Activated T-cell treated with anti-CD3 and anti-CD28 coated beads for 1 hour (primary cell): ENCODE data around the gene PON3.

Source experiments
- DNase-seq: peaks from one replicate; pipeline ENCODE4 v3.0.0-alpha.2; 2020; ENCODE audit warnings: low read depth

PON3 gene

GRCh38 chr7:95340491-95340890 is 55.7 kb downstream of the PON3 start:
- no peak for DNase-seq

DNA sequence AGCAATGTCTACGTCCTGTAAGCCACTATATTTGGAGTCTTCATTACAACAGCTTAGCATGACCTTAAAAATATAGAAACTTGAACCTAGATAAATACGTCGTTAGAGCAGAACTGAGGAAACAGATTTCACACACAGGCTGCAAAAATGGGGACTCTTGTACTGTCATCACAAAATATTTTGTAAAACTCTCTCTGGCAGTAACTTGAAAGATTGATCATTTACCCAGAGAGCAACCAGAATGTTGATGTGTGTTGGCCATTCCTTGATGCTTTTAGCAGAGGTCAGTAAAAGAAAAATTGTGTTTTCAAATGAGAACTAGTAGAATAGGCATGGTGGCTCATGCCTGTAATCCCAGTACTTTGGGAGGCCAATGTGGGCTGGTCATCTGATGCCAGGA is 57.3 kb downstream of the PON3 start:
- no peak for DNase-seq

- DNase-seq, result no peak
Measured at GRCh38 chr7:95335093-95335492, 61.1 kb downstream of the PON3 start.

GRCh38 chr7:95334447-95334846 is 61.7 kb downstream of the PON3 start:
- no peak for DNase-seq

- DNase-seq, result no peak
Measured at GRCh38 chr7:95330961-95331337, 65.2 kb downstream of the PON3 start.

DNA sequence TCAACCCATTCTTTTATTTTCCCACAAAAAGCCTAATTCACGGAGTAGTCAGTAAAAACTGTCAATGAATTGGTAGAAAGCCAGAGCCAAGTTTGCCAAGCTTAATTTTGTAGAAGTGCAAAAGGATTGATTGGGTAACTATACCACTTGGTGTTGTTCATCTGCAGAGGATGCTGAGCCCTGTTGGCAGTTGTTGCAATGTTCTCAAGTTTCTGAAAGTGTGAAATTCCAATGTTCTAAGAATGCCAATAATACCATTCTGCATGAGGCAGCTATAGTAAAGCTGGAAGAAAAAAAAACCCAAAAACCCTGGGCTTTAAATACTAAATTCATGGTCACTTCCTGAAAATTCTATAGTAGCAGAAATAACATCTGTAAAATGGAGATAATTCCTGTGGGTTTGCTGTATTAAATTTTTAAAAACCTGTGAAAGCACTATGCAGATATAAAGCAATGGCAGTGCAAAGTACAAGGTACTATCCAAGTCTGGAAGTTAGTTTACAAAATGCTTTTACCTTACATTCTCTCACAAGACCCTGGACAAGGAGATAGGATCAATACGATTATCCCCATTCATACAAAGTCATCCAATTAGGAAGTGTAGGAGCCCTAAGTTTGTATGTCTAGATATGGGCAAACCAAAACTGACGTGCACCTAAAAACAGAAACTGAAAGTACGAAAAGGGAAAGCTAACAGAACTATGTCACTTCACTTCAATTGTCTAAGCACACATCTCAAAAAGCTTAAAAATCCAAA is 65.8 kb downstream of the PON3 start:
- no peak for DNase-seq

GRCh38 chr7:95327356-95327755 is 68.8 kb downstream of the PON3 start:
- DNase-seq, result no peak

GRCh38 chr7:95324431-95324830 is 71.7 kb downstream of the PON3 start, which contains the start of gene PON1:
PON1 (minus strand) TSS chr7:95324532; CDS start chr7:95324475, 57 bp downstream.
- DNase-seq, result no peak

DNA sequence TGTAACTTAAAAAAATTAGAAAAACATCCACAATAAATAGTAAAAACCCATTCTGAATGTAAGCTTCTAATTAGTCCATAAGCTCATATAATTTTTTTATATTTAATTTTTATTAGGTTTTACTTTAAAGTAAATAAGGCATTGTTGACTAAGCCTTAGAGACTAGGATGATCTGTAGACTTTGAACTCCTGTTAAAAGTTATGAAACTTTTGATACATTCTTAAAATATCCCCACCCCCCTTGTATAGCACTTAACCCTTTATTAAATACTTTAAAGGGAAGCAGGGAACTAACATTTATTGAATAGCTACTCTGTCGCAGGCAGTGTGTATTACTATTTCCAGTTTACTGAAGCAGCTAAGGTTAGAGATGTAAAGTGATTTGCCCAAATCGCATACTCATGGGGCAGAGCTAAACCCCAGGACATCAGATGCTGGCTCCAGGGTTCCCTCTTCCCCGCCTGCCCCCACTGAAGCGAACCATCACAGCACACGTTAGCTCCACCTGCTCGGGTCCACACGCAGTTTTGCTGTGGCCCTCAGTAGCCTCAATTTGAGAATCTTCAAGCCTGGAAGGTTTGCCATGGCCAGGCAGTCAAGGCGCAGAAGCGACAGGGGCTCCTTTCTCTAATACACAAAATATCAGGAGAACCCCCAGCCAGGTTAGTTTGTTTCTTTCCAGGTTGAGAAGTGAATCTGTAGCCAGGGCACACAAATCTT is 72.6 kb downstream of the PON3 start:
- no peak for DNase-seq

- DNase-seq, result no peak
Measured at GRCh38 chr7:95322854-95323253, 73.3 kb downstream of the PON3 start.

GRCh38 chr7:95322396-95322795 is 73.8 kb downstream of the PON3 start:
- no peak for DNase-seq

- DNase-seq, result no peak
Measured at GRCh38 chr7:95321720-95322119, 74.5 kb downstream of the PON3 start.

DNA sequence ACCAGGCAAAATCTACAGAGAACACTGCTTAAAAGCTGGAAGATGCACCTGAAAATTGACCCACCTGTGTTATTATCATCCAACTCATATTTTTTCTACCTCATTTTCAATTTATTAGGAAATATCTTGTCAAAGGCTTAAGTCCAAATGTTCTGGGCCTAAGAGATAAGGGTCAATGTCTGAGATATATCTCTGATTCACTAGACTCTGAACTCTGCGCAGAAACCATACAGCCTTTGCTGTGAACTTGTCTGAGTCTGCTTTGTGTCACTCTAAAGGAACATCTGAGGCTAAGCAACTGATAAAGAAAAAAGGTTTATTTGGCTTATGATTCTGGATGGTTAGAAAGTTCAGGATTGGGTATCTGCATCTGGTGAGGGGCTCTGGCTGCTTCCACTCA is 75.5 kb downstream of the PON3 start:
- no peak for DNase-seq

GRCh38 chr7:95319570-95319969 is 76.6 kb downstream of the PON3 start:
- no peak for DNase-seq

DNA sequence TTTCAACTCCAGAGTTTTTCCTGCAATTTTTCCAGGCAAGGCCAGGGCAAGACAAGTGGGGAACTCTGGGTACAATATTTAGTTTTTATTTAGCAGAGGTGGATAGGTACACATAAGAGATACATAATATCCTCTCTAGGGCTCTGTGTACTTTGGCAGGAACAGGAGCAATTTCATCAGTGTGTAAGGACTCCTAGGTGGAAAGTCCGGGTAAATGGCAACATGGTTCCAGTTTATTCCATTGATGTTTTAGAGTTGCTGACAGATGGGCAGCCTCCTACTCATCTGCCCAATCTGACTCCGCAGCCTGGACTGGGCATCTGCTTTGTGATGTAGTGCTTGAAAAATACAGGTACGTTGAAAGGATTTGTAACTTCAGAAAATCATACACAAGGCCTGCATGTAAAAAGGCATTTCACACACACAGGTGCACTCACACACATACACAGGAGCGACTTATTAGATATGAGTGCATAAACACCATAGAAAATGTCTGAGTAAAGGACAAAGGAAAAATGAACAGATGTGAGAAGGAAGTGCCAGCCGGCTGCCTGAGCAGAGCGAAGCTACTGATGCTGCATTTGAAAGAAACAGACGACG is 77.6 kb downstream of the PON3 start:
- no peak for DNase-seq

DNA sequence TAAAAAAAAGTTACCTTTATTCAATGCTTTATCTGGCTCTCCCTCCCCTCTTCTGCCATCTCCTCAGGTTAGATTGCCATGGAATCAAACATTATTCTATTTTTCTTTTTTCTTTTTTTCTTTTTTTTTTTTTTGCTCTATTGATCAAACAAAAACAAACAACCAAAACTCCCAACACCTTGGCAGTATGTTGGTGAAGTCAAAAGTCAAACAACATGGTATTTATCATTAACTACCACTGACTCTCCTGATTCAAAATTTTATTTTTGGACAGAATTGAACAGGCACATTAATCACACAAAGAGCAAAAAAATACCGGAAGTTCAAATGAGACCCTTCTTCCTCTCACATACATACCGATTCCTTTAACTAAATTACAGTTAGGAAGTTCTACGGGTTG is 78.2 kb downstream of the PON3 start:
- DNase-seq, result no peak

- DNase-seq, result no peak
Measured at GRCh38 chr7:95317546-95317945, 78.6 kb downstream of the PON3 start.

DNA sequence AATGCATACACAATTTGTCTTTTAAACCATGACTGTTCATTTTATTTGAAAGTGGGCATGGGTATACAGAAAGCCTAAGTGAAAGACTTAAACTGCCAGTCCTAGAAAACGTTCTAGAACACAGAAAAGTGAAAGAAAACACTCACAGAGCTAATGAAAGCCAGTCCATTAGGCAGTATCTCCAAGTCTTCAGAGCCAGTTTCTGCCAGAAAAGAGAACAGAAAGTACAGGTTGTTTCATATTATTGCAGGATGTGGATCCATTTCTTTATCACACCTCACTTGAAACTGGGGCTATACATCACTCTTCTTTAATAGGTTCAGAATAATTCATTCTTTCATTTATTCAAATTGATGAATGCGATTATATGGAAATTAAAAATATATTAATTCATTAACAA is 79.6 kb downstream of the PON3 start:
- DNase-seq, result no peak

DNA sequence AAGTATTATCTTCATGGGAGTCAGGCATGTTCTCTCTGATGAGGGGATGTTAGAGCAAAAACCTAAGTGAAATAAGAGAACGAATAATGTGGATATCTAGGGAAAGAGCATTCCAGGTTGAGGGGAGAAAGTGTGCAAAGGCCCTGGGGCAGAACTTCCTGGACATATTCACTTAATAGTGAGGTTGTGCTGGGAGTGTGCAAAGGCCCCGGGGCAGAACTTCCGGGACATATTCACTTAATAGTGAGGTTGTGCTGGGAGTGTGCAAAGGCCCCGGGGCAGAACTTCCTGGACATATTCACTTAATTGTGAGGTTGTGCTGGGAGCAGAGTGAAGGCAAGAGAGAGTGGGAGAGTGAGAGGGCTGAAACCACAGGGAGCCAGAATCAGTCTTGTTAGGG is 83.6 kb downstream of the PON3 start:
- no peak for DNase-seq

DNA sequence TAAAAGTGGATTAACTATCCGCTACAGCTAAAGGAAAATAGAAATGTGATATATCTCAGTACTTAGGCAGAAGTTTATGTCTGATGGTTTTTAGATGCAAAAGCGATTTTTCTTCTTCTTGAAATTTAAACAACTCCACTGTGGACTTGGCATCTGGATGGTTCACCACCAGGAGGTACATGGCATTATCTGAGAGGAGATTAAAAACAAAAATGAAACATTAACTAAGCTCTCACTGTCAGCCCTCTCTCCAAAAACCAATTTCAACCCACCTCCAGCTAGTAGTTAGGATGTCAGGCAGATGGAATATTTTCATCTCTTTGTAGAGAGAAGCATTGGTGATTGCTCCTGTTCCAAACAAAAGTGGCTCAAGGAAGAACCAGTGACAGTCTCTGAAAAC is 84.8 kb downstream of the PON3 start:
- no peak for DNase-seq

DNA sequence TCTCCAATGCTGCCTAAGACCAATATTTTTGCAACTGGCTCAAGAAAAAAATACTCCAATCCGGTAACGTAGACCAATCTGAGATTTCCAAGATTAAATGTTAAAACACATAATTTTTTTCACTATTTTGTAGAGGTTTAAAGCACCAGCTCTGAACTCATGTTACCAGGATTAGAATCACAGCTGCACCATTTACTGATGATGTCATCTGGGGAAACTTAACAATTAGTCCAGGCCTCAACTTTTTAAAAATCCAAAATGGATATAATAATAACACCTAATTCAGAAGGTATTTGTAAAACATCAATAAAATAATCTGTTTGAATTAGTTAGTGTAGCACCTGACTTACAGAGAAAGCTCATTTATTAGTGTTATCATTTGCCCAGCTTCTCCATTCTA is 86.2 kb downstream of the PON3 start:
- no peak for DNase-seq
